NCI-H146 (cell line): ENCODE results near the gene ATG7.
A peak's percentile ranks its signal among the peaks of the same experiment; 100 is the strongest.

Source experiments
- DNase-seq: peaks from one replicate; lab custom pipeline; 2025; lab: John Stamatoyannopoulos, UW

The ATG7 gene, protein sequence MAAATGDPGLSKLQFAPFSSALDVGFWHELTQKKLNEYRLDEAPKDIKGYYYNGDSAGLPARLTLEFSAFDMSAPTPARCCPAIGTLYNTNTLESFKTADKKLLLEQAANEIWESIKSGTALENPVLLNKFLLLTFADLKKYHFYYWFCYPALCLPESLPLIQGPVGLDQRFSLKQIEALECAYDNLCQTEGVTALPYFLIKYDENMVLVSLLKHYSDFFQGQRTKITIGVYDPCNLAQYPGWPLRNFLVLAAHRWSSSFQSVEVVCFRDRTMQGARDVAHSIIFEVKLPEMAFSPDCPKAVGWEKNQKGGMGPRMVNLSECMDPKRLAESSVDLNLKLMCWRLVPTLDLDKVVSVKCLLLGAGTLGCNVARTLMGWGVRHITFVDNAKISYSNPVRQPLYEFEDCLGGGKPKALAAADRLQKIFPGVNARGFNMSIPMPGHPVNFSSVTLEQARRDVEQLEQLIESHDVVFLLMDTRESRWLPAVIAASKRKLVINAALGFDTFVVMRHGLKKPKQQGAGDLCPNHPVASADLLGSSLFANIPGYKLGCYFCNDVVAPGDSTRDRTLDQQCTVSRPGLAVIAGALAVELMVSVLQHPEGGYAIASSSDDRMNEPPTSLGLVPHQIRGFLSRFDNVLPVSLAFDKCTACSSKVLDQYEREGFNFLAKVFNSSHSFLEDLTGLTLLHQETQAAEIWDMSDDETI

GRCh38 chr3:11271986-11272904, at the start of gene ATG7:
TSS of gene ATG7 (plus strand) at chr3:11272397. CDS start at chr3:11298696, 26,299 bp downstream.
- peak; percentile 91 for DNase-seq

DNA sequence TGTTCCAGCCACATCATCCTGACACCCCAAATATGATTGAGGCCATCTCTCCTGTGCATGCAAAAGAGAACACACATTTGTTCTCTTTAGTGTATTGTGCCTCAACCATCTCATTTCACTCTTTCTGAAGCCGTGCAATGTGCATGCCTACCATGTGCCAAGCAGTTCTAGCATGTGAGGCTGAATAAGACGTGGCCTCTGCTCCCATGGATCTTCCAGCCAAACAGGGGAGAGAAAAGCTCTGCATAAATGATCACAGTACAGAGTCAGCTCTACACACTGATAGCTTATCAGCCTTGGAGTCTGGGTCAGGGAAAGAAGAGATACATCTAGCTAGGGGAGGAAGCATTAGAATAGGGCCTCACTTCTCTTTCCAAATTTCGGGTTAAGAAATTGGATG, 48.2 kb upstream of the ATG7 start:
- DNase-seq: no peak

GRCh38 chr3:11224870-11225229, 47.3 kb upstream of the ATG7 start:
- no peak for DNase-seq

GRCh38 chr3:11226042-11226370, 46.2 kb upstream of the ATG7 start:
- no peak for DNase-seq

DNA sequence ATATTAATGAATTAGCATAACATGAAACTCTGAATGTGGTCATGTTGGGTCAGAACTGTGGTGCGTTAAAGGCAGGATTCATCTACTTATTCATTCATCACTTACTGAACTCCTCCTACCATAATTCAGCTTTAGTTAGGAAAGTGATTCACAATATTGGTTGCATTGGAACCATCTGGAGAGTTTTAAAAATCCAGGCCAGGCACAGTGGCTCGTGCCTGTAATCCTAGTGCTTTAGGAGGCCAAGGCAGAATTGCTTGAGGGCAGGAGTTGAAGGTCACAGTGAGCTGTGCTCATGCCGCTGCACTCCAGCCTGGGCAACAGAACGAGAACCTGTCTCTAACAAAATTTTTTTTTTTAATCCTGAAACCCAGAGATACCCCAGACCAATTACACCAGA, 44.2 kb upstream of the ATG7 start:
- DNase-seq: no peak

GRCh38 chr3:11230125-11230524, 42.1 kb upstream of the ATG7 start:
- DNase-seq: no peak

- no peak for DNase-seq
Observed at GRCh38 chr3:11230832-11231231, 41.4 kb upstream of the ATG7 start.

GRCh38 chr3:11235385-11235784, 36.8 kb upstream of the ATG7 start:
- DNase-seq: no peak

- DNase-seq: peak; percentile 73
Observed at GRCh38 chr3:11236588-11237461, 35.4 kb upstream of the ATG7 start.

GRCh38 chr3:11238060-11238459, 34.1 kb upstream of the ATG7 start:
- DNase-seq: no peak

DNA sequence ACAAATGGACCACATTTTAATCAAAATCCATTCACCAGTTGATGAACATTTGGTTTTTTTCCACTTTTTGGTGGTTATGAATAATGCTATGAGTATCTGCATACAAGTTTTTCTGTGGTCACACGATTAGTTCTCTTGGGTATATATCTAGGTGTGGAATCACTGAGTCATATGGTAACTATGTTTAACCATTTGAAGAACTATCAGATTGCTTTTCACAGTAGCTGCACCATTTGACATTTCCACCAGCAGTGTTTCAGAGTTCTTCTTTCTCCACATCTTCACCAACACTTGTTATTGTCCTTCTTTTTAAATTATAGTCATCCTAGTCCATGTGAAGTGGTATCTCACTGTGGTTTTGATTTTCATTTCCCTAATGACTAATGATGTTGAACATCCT, 33.3 kb upstream of the ATG7 start:
- no peak for DNase-seq

DNA sequence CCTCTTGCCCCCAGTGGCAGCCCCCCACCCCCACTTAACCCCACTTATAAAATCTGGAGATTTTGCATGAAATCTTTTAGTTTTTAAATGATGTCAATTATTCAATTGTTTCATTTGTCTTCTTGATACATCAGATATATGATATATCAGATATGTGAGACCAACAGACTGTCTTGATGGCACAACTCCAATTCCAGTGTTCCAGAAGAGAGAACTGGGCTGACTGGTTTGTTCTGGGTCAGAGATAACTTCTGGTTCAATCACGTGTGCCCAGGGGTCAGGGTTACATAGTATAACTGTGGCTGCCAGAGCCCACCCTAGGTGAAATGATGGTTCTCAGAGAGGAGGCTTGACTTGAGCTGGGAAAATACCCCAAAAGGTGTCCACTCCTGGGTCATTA, 32.4 kb upstream of the ATG7 start:
- no peak for DNase-seq

- no peak for DNase-seq
Observed at GRCh38 chr3:11240496-11240895, 31.7 kb upstream of the ATG7 start.

- DNase-seq: no peak
Observed at GRCh38 chr3:11244121-11244677, 28.0 kb upstream of the ATG7 start.

- no peak for DNase-seq
Observed at GRCh38 chr3:11245276-11245675, 26.9 kb upstream of the ATG7 start.

DNA sequence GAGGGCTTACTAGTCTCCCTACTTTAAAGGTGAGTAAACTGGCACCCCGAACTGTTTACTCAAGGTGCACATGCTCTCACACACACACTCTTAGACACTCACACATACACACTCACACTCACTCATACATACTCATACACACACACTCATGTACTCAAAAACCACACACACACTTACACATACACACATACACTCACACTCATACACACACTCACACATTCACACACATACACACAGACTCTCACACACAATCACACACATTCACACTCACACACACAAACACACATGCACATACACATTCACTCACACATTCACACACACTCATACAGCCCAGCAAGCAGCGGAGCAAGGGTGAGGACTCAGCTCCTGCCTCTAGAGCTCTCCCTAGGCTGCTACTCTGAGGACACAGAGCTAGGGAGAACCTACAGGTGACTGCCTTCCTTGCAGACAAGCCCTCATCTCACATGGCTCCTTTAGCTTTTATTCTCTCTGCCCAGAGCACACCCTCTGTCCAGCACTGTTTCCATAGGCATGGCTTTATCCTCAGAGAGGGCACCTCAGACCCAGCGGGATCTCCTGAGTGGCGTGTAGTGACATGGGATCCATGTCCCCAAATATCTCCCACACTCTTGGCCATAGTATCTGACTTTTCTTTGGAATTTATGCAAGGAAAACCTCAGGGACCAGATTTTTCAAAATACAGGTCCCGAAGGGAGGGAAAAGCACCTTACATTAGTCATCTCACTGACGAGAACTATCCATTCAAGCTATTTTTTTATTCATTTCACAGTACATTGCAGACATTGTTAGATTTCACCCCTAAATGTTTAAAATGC, 26.2 kb upstream of the ATG7 start:
- DNase-seq: no peak

DNA sequence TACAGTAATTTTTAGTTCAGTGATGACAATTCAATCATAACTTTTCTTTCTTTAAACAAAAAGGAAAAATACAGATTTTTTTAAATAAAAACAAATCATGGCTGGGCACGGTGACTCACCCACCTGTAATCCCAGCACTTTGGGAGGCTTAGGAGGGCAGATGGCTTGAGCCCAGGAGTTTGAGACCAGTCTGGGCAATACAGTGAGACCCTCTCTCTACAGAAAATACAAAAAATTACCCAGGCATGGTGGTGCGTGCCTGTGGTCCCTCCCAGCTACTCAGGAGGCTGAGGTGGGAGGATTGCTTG, 25.6 kb upstream of the ATG7 start:
- DNase-seq: no peak

GRCh38 chr3:11247362-11247761, 24.8 kb upstream of the ATG7 start:
- DNase-seq: no peak

- no peak for DNase-seq
Observed at GRCh38 chr3:11248596-11248995, 23.6 kb upstream of the ATG7 start.

GRCh38 chr3:11250902-11251806, 21.0 kb upstream of the ATG7 start:
- no peak for DNase-seq
